GM19240 (cell line): ENCODE data around the gene KLK15.

Experiments
- DNase-seq: peaks from one replicate; pipeline ENCODE4 v3.0.0; 2011; ENCODE audit warnings: low spot score; ENCODE audit not compliant: insufficient read length

Gene KLK15

DNA sequence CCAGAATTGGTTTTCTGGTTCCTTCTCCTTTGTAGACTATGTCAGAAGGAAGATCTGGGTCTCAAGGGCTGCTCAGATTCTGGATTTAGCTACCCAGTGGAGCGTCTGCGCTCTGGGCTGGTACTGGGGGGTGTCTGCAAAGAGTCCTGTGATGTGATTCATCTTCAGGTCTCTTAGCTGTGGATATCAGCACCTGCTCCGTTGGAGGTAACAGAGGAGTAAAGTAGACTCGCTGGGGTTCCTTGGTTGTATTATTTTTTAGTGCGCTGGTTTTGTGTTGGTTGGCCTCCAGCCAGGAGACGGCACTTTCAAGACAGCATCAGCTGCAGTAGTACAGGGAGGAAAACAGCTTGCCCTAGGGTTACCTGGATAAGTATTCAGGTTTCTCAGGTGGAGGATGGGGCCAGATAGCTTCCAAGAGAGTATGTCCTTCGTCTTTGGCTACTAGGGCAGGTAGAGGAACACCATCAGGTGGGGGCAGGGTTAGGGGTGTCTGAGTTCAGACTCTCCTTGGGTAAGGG lies 10.4 kb upstream of the KLK15 start:
- no peak for DNase-seq

DNA sequence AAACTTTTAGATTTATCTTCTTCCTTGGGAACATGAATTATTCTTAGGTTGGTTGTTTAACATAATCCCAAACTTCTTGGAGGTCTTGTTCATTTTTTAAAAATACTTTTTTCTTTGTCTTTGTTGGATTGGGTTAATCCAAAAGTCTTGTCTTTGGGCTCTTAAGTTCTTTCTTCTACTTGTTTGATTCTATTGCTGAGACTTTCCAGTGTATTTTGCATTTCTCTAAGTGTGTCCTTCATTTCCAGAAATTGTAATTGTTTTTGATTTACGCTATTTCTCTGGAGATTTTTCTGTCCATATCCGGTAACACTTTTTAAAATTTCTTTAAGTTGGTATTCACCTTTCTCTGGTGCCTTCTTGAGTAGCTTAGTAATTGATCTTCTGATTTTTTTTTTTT lies 9.8 kb upstream of the KLK15 start:
- DNase-seq: no peak

DNA sequence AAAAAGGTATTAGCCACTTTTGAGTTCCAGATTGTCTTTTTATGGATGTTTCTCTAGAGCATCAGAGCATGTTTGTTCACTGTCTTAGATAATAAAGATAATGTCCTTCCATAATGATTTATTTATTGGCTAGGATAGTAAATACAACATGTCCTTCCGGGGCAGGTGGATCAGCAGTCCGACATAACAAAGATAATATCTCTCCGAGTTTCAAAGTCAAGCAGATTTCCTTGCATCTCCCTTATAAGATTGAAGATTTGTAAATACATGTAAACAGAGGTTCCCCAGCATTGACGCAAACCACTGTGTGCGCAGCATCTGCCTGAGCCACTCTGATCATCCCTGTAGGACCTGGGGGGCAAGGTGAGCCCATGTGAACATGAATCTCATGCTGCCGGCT lies 8.8 kb upstream of the KLK15 start:
- DNase-seq: no peak

DNA sequence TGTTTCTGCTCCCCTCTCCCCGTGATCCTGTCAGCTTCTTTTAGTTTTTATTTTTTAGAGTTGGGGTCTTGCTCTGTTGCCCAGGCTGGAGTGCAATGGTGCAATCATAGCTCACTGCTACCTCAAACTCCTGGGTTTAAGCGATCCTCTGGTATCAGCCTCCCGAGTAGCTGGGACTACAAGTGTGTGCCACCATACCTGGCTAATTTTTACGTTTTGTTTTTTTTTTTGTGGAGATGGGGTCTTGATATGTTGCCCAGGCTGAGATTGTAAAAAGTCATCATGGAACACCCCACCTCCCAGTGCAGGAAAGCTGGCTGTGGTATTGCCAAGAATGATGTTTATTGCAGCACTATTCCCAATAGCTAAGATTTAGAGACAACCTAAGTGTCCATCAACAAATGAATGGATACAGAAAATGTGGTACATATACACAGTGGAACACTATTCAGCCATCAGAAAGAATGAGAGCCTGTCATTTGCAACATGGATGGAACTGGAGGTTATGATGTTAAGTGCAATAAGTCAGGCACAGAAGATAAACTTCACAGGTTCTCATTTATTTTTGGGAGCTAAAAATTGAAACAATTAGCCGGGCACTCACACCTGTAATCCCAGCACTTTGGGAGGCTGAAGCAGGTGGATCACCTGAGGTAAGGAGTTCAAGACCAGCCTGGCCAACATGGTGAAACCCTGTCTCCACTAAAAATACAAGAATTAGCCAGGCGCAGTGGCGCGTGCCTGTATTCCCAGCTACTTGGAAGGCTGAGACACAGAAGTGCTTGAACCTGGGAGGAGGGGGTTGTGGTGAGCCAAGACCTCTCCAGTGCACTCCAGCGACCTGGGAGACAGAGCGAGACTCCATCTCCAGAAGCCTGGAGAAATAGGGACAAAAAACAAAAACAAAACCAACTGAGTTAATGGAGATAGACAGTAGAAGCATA lies 6.6 kb upstream of the KLK15 start:
- DNase-seq: no peak

DNA sequence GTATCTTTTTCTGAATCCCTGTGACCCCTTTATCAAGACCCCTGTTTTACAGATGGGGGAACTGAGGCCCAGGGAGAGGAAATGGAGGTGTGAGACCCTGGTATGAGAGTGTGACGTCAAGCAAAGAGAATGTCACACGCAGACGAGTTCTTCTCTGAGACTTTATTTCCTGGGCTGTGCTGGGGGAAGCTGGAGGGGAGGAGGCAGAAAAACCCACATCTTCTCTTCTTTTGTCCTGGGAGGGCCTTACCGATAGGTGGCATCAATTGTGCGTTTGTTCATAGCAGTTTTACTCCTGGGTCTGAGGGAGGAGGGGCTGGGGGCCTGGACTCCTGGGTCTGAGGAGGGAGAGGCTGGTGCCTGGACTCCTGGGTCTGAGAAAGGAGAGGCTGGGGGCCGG lies 4.9 kb upstream of the KLK15 start:
- no peak for DNase-seq

DNA sequence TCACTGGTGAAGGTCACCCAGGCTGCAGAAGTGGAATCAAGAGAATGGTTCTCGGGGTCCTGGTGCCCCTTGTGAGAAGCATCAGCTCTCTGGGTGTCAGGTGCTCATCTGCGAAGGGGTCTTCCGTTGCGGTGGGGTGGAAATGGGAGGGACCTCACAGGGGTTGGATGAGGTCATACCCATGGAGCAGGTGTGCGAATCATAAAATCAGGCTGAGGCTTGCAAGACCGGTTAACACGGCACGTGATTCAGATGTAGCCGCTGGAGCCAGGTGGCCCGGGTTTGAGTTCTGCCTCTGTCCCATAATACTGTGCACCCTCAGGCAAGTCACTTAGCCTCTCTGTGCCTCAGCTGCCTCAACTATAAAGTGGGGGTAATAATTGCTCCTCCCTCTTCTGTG lies 3.9 kb upstream of the KLK15 start:
- DNase-seq: no peak

DNA sequence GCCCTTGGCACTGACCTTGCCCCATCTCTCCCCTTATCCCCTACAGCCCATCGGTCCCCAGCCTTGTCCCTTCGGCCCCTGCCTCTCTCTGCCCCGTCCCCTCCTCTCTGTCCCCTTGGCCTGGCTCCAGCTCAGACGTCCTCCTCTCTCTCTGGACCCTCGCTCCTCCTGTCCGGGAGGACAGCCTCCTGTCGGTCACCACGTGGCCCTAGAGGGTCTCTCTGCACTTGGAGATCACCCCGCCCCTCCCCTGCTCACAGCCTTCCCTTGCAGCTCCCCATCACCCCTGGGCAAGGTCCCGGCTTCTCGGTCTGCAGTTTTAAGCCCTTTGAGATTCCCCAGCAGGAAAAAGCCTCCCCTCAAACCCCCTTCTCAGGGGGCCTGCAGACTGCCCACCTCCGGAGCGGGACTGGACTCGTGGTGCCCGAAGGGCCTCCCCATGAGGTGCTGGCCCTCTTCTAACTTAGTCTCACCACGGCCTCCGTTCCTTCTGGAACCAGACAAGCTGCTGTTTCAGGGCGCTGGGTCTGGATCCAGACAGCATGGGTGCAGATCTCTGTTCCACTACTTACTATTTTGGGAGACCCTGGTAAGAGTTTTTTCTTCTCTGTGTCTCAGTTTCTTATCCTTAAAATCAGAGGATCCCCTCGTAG lies 3.3 kb upstream of the KLK15 start:
- no peak for DNase-seq

DNA sequence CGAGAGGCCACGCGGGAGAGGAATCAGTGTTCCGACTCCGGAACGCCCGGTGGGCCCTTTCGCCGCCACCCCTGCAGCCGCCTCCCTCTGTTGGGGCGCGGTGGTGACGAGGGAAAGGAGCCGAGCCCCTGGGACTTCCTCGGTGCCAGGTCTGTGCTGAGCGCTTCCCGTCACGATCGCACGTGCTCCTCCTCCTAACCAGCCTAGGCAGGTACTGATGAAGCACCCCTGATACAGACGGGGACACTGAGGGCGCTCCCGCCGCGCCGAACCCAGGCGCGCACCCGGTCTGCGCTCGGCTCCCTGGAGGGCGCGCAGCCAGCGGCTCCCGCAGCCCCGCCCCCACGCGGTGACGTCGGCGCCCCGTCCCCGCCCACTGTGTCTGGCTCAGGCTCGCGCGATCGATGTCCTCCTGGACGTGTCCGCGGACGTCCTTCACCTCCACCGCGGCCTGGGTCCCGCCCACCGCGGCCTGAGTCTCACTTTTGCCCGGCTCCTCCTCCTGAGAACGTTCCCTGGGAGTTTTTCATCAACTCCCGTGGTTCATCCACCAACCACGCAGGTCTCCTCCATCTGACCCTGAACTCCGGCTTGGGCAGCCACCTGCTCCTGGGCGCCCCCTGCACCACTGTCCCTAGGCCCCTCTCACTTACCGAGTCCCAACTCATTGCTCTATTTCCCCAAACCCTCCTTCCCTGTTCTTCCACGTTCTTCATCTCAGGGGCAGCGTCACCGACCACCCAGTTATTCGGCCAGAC lies 2.6 kb upstream of the KLK15 start:
- DNase-seq: peak; percentile 83

DNA sequence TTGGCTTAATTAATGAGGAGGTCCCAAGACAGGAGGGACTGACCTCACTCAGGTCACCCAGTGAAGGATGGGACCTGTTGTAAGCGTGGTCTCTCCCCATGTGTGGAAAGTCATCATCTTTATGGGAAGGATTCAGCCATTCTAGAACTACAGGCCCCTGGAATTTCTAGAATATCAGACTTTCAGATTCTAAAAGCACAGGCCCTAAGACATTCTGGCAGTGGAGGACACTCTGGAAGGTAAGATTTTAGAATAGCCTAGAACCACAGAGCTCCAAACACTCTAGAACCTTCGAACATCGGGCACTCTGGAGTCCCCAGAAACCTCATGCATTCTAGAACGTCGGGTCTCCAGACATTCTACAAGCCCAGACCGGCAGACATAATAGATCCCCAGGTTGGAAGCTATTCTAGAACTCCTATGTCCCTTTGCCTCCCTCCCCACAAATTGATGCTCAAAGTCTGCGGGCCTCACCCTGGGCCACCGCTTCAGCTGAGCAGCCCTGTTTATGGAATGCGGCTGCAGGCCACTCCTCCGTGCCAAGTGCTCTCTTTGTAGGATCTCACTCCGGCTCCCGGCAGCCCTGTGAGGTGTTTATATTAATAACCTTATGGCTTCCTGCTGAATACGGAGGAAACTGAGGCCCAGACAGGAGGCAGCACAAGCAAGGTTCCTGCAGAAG lies 1.9 kb upstream of the KLK15 start:
- DNase-seq: no peak

DNA sequence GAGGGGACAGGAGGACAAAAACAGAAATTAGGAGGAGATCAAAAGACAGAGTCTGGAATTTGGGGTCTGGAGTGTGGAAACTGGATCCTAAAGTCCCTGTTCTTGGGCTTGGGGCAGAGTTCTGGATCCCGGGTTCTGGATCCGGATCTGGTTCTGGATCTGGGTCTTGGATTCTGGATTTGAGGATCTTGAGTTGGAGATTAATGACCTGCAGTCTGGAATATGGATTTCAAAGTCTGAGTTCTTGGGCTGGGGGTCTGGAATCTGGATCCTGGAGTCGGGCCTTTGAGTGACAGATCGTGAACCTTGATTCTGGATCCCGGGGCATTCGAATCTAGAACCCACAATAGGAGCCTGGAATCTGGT lies 411 bp upstream of the KLK15 start:
- DNase-seq: no peak

DNA sequence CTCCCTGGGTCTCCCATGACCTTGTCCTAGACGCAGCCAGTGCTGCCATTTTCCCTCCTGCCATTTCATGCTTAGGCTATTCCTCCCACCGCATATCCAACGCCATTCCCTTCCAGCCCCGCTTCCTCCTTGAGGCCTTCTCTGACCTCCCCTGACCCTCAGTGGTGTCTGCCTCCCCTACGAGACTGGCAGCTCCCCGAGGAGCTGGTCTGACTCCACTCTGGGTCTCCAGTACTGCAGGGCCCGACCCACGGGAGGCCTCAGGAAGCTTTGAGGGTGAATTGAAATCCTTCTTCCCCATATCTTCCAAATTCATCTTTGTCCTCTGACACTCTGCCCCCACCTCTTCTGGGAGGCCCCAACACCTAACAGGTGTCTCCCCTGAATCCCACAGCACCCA lies 708 bp downstream of the KLK15 start:
- no peak for DNase-seq

DNA sequence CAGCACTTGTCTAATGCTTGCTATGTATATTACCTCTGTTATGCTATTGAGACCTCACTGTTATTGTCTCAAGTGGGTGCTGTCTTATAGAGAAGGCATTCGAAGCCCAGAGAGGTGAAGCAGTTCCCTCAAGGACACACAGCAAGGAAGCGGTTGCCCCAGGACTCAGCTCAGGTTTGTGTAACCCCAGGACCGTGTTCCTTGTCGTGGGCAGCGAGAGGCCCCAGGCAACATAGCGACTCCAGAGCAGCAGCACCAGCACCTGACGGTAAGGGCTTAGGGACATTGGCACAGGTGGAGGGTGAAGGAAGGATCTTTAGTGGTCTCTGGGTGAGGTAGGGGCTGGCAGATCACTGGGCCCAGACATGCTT lies 2.4 kb downstream of the KLK15 start:
- DNase-seq: no peak

DNA sequence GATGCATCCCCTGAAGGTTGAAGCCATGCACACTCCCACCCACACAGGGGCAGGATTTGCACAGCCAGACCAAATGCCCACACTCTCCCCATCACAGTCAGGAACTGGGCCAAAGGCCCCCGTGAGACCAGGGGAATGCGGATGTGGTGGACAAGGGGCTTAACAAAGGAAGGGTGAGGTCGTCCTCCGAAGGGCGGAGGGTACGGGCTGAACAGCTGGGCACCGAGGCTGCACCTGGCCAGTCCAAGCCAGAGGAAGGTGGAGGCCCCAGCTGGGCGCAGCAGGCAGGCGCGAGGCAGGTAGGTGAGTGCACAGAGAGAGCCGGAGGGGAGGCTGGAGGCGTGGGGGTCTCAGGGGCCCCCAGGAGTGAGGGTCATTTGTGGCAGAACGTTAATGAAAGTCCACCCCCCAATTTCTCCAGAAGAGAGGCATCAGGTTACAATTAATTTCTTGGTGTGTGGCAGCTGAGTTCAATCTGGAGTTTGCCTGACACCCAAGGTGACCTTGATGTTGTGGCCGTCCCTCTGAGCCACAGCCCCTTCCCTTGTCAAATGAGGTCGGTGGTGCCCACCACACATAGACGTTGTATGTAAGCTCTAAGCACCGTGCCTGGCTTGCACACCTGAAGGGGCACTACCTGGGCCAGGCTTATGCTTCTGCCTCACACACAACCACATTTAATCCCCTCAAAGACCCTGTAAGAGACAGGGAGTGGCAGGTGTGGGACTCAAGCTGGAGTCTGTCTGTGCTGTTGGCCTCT lies 2.9 kb downstream of the KLK15 start:
- DNase-seq: no peak

DNA sequence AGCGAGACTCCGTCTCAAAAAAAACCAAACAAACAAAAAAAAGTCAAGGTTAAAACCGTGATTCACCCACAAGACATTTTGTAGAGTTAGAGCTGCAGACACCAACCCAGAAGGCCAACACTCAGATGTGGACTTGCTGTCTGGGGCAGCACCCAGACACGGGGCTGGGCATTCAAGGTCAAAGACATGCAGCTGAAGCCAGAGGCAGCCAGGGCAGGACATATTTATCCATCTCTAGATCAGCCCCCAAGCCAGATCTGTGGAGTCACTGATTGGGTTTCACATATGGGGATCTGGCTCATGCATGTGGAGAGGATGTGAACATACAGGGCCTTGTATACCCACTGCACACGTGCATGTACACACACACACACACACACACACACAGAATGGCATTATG lies 3.6 kb downstream of the KLK15 start:
- no peak for DNase-seq

DNA sequence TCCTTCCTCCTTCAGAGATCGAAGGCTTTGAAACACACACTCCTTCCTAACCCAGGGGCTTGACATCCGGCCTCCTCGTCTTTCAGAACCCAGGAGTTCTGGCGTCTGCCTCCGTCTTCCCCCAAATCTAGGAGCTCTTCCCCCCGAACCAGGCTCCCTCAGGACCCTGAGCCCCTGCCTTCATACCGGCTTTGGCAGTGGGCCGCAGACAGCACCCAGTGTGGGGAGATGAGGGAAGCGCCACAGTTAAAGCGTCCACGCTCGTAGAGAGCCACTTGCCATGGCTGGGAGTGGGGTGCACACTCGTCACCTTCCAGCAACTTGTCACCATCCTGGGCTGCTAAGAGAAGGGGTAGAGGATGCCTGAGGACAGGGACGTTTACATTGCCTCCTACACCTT lies 5.9 kb downstream of the KLK15 start:
- no peak for DNase-seq

DNA sequence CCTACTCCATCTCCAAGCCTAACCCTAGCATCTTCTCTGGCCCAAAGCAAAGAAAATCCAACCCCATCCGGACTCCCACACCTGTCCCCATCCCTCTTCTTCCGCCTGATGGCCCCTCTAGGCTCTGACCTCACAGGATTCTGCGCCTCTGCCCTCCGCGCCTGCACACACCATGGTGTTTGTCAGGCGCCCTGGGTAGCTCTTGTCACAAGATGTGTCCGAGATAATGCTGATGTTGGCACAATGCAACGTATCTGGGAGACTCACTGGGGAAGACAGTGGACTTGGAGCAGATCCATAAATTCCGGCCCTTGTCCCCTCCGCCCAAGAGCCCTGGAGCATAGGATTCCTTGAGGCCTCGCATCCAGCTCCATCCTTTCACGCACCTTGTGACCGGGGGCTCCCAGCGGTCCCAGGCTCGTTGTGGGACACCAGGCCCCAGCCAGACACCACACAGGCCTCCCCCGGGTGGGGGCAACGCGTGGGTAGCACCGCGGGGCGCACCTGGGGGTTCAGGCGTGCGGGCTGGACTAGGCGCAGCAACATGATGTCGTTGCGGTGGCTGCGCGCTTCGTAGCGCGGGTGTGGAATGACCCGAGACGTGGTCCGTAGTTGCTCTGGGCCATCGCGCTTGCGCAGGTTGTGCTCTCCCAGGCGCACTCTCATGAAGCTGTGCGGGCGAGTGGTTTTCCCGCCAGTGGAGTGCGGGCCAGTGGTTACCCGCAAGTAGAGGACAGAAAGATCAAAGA lies 6.7 kb downstream of the KLK15 start:
- DNase-seq: no peak

DNA sequence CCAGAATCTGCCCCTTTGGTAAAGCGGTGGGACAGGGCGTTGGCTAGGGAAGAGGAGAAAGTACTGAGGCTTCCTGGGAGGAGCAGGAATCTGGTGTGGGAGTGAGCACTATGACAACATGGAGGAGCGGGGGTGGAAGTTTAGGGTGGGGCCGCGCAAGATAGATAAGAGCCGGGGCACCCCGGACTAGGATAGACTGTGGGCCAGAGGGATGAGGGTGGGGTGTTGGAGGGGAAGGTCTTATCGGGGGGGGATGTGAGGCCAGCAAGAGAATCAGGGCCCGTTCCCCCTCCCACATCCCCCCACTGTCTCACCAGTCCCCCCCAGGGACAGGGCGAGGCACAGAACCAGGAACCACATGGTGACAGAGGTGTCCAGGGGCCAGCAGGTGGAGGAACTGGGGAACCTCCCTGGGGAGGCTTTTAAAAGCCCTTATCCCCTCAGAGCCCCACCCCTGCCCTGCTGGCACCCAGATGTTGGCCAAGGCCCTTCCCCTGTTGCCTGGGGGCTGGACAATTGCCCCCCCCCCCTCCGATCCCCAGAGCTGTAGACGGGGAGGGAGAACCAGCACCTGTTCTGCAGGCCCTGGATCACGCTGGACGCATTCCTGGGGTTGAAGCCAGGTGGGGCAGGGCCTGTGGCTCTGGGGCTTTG lies 9.9 kb downstream of the KLK15 start, which contains the start of gene KLK1:
Gene KLK1 (minus strand): TSS at position 399 of the 654 bp plus-strand sequence. CDS start 39 bp downstream, at position 360.
- DNase-seq: no peak

DNA sequence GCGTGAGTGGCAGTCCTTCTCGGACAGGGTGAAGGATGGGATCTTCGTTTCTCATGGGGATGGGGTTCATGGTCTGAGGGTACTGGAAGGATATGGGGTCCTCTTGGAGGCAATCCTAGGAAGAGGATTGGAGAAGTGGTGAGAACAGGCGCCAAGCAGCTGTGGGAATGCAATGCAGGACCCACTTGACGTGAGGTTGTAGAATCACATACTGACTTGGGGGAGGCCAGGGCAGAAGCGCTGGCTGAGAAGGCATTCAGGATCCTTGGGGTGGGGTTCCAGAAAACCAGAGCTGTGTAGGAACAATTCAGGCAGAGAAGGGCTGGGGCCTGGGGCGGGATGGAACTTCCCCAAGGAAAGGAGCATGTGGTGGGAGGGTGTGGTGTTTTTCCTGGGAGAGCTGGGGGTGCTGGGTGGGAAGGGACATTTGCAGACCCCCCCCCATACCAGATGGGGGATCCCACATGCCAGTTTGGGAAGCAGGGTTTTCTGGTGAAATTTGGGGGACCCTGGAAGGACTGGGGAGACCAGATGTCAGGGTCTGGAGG lies 10.6 kb downstream of the KLK15 start:
- DNase-seq: no peak

DNA sequence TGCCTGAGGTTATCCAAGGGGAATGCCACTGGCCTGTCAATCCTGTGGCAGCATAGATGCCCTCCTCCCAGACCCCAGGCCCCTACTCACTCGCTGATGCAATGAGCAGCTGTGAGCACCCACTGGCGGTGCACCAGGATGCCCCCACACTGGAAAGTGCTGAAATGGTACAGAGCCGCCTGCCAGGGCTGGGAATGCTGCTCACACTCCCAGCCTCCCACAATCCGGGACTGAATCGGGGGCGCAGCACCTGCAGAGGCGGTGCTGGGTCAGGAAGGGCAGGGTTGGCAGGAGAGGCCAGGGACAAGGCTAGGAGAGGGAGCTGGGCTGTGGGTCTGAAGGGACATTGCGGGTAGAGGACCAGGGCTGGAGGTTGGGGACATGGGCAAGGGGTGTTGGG lies 11.8 kb downstream of the KLK15 start:
- no peak for DNase-seq
